ENCODE data around the gene KIF20A.
"Not testable (repeated sequence)": the region's sequence is repeated elsewhere in the genome, so short reads cannot be mapped to it uniquely, and the experiment has no call there.

The KIF20A gene

DNA sequence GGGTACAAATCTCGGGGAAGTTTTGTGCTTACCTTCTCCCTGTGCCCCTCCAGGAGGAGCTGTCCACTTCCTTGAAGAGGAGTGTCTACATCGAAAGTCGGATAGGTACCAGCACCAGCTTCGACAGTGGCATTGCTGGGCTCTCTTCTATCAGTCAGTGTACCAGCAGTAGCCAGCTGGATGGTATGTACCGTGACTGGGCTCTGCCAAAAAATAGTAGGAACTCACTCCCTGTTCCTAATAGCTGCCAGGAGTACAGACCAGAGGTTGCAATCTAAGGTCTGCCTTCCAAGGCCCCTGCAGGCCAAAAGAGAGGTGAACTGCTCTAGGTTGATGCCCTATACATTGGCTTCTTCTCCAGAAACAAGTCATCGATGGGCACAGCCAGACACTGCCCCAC is 3.9 kb downstream of the KIF20A start:
- no peak for DNase-seq (ENCODE audit: low read depth in 2 of 2, low spot score in 1 of 2)

DNA sequence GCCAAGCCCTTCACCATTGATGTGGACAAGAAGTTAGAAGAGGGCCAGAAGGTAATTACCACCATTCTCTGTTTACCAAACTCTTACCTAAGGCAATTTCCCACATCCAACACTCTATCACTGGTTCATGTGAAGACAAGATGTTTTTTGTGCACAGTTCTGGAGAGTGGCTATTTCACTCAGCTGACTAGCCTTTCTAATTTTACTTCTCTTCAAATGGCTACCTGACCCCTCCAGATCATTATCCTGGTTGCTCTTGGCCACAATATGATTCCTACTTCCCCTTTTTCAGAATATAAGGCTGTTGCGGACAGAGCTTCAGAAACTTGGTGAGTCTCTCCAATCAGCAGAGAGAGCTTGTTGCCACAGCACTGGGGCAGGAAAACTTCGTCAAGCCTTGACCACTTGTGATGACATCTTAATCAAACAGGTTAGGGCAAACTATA is 7.1 kb downstream of the KIF20A start:
- no peak for DNase-seq (ENCODE audit: low read depth in 2 of 2, low spot score in 1 of 2)

DNA sequence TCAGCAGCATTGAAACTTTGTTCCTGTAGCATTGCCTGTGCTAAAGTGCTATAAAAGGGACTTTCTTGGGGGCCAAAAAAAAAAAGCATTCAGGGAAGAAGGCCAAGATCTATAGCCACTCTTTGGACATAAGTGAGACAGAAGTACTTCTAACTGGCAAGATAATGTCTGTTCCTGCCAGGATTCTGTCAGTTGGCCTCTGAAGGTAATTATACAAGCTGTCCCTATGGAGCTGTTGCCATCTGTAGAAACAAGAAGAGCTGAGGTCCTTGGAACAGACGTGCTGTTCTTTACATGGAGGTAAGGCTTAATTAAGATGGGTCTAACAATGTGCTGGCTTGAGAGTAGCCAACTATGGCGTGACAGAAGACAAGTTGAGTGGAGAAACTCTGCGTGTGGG is 9.7 kb downstream of the KIF20A start:
- DNase-seq (ENCODE audit: low read depth in 2 of 2, low spot score in 1 of 2) = no peak

DNA sequence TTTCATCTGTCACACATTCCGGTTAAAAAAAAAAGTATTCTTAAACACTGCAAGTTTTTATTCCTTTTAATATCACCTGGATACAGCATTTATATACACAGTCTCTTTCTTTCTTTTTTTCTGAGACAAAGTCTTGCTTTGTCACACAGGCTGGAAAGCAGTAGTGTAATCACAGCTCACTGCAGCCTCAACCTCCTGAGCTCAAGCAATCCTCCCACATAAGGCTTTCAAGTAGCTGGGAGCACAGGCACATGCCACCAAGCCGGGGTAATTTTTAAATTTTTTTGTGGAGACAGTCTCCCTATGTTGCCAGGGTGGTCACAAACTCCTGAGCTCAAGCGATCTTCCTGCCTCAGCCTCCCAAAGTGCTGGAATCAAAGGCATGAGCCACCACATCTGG is 13.9 kb downstream of the KIF20A start:
- no peak for DNase-seq (ENCODE audit: low read depth in 2 of 2, low spot score in 1 of 2)

DNA sequence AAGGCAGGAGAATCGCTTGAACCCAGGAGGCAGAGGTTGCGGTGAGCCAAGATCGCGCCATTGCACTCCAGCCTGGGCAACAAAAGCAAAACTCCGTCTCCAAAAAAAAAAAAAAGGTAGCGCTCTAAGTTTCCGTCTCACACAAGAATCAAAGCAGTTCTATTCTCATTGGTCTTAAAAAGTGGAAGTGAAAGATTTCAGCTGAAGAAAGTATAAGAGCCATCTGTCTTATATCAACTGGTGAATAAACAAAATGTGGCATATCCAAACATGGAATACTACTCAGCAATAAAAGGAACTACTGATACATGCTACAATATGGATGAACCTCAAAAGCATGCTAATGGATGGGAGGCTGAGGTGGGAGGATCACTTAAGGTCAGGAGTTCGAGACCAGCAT is 14.9 kb downstream of the KIF20A start:
- DNase-seq (ENCODE audit: low read depth in 2 of 2, low spot score in 1 of 2) = not testable (repeated sequence)

DNA sequence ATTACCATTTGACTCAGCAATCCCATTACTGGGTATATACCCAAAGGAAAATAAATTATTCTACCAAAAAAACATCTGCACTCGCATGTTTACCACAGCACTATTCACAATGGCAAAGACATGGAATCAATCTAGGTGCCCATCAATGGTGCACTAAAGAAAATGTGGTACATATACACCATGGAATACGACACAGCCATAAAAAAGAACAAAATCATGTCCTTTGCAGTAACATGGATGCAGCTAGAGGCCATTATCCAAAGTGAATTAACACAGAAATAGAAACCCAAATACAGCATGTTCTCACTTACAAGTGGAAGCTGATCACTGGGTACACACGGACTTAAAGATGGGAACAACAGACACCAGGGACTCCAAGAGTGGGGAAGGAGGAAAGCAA is 32.1 kb downstream of the KIF20A start:
- no peak for DNase-seq (ENCODE audit: low read depth in 2 of 2, low spot score in 1 of 2)

DNA sequence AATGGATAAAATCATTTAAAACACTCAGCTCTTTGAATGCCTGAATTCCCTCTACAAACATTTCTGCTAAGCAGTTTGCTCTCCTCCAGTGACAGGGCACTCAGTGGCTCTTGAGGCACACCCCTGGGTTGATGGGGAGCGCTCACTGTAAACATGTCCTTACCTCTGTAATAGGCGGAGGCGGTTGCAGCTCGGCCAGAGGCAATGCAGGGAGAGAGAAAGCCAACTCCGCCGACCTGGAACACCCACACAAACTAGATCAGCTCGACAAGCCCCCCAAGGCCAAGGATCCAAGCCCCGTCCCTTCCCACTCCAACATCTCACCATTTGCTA is 33.9 kb downstream of the KIF20A start:
- no peak for DNase-seq (ENCODE audit: low read depth in 2 of 2, low spot score in 1 of 2)

DNA sequence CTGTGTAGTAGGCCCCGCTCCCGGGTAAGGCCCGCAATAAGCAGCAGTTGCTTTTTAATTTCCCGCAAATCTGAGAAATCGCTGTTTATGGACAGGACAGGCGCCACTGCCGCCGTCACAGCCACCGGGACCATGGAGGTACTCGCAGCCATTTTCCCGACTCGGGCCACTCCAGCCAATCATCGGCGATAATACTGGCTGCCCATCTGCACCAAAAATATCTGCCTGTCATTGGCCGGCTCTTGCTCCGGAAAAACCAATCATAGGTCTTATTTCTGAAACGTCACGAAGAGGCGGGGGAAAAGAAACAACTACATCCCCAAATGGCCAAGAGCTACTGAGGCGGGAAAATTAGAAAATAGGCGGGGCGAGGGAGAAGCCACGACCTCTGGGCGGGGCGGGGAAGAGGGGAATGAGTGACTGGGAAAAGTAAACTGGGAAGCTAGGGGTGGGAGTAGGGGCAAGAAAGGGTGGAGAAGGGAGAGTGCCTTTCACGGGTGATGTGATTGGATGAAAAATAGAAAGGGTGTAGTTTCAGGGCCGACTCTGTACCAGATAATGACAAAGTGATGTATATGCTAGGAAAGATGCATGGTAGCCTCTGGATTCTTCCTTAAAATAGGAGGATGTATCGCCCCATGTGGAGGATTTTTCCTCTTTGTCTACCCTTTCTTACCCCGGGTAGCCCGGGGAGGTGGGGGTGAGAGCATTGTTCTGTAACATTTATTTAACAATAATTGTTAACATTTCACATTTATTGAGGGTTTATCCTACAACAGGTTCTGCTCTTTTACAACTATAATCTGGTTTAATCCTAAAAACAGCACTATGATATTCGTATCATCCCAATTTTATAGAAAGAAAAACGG is 34.5 kb downstream of the KIF20A start, which contains the start of gene CDC23:
TSS of gene CDC23 (minus strand) at position 163 of the 869 bp plus-strand sequence. CDS start at position 152, 11 bp downstream.
- DNase-seq (ENCODE audit: low read depth in 2 of 2, low spot score in 1 of 2) = peak; percentile 66 to 76

DNA sequence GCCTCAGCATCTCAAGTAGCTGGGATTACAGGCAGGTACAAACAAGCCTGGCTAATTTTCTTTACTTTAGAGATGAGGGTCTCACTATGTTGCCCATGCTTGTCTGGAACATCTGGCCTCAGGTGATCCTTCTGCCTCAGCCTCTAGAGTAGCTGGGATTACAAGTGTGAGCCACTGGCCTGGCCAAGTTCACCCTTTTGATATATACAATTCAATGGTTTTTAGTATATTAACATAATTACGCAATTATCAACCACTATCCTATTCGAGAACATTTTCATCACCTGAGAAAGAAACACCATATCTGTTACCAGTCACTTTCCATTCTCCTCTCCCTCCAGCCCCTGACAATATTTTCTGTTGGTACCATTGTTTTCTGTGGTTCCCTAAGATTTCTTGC is 37.9 kb downstream of the KIF20A start:
- DNase-seq (ENCODE audit: low read depth in 2 of 2, low spot score in 1 of 2) = no peak

DNA sequence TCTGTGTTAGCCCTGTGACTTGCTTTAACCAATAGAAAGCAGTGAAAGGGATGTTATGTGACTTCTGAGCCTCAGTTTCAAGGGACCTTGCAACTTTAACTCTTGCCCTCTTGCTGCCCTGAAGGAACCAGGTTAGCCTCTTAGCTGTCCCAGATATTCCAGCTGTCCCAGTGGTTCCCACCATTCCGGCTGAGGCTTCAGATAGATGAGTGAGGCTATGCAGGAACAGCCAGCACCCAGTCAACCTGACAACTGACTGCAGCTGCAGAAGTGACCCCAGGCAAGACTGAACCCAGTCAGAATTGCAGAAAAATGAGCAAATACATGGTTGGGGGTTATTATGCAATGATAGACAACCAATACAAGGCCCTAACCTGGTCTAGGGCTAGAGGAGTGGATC is 44.6 kb downstream of the KIF20A start:
- no peak for DNase-seq (ENCODE audit: low read depth in 2 of 2, low spot score in 1 of 2)

DNA sequence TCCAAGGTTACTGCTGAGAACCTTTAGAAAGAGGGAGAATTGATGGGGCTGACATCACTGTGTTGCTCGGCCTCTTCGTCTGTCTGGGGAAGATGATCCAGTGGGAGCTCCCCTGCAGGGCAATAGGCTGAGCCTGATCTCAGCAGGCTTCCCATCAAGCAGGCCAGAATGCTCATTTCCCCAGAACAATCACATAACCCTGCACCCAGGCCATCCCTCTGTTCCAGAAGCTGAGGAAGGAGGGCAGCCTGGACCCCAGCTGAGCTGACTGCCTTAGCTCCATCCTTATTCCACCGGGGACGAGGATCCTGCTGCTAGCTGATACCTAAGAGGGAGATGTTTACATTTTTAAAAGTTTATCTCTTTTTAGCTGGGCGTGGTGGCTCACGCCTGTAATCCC is 45.8 kb downstream of the KIF20A start:
- DNase-seq (ENCODE audit: low read depth in 2 of 2, low spot score in 1 of 2) = no peak

DNA sequence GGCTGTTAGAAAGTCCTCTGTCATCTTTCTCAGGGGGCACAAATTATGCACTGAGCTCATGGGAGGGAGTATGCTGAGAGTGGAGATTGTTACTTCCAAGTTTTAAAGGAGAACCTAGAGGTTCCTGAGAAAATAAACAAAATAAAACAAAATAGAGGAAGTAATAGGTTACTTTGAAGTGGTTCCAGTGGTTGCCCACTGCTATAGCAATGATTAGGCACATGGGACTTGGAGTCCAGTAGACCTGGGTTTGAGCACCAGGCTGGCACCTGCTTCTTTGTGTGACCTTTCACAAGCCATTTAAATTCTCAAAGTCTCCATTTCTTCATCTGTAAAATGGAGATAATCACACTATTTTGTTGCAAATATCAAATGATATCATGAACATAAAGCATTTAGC is 48.0 kb downstream of the KIF20A start:
- no peak for DNase-seq (ENCODE audit: low read depth in 2 of 2, low spot score in 1 of 2)

DNA sequence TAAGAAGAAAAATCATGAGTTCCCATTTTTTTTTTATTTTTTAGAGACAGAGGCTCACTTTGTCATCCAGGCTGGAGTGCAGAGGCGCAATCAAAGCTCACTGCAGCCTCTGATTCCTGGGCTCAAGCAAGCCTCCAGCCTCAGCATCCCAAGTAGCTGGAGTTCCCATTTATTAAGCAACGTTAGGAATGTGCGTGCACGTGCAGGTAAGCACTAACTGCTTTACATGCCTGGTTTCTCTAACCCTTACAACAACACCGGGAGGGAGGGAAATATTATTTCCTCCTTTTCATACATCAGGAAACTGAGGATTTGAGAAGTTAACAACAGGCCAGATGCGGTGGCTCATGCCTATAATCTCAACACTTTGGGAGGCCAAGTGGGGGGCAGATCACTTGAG is 50.5 kb downstream of the KIF20A start:
- DNase-seq (ENCODE audit: low read depth in 2 of 2, low spot score in 1 of 2) = no peak

DNA sequence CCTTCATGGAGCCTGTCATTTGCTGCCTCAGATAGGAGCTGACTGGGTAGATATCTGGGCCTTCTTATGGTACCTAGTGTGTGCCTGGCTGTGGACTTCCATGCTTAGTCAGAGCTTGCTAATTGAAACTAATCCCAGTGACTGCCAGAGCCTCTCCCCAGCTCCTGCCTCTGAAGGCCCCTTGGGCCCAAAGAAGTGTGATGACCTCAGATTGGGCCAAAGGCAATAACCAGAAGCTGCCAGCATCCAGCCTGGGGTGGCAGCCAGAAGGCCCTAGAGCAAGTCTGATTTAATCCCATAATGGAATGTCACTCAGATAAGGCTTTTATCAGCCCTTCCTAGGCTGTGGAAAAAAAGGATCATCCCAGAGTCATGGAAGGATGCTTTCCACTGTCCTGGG is 51.3 kb downstream of the KIF20A start:
- no peak for DNase-seq (ENCODE audit: low read depth in 2 of 2, low spot score in 1 of 2)

DNA sequence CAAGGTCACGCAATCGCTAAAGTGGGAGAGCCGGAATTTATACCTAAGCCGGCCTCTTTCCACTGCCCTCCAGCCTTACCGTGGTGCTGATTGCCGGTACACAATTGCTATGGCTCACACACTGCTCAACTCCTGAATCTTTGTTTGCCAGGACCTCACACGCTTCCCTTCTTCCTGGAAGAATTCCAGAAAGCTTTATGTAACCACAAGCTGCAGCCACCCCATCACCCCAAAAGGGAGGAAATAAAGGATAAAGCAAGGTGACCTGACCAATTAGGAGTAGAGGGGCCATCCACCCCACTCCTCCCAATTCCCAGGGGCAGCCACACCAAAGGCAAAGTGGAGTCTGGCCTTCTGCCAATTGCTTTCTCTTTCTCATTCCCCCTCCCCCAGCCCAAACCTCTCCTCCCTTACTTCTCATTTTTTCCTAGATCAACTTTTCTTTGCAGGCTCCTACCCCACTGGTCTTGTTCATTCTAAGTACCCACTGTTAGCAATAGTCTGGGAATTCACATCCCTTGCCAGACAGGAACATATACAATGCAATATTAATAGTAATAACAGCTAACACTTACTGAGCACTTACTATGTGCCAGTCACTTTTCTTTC is 52.2 kb downstream of the KIF20A start:
- no peak for DNase-seq (ENCODE audit: low read depth in 2 of 2, low spot score in 1 of 2)

DNA sequence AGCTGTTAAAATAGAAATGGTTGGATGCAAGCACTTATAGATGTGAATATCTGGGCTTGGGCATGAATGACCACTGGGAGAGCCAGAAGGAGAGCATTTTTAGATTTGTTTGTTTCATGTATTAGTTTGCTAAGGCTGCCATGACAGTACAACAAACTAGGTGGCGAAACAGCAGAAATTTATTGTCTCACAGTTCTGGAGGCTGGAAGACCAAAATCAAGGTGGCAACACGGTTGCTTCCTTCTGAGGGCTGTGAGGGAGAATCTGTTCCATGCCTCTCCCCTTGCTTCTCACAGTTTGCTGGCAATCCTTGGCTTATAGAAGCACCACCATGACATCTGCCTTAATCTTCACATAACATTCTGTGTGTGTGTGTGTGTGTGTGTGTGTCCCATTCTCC is 54.4 kb downstream of the KIF20A start:
- DNase-seq (ENCODE audit: low read depth in 2 of 2, low spot score in 1 of 2) = no peak

DNA sequence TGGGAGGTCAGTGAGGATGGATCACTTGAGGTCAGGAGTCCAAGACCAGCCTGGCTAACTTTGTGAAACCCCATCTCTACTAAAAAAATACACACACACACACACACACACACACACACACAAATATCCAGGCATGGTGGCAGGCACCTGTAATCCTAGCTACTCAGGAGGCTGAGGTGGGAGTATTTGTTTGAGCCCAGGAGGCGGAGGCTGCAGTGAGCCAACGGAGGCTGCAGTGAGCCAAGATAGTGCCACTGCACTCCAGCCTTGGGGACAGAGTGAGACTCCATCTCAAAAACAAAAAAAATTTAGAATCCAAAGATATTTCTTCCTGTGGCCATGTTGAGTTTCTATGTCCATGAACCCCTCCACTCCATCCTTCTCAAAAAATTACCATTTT is 55.7 kb downstream of the KIF20A start:
- no peak for DNase-seq (ENCODE audit: low read depth in 2 of 2, low spot score in 1 of 2)
